Neural cell (in vitro differentiated cells): ENCODE measurements around the gene RAD51B. TPM values are rescaled to one million over a fixed set of nuclear protein-coding genes. Genes with fewer than 3 reads are reported as not detected.

Source experiments
- H2AFZ ChIP-seq: fragments of 200-600, 300-800 bp; sonication (generic), shearing (Covaris generic); 2 replicates; pipeline ENCODE4 v1.6.0; 2014; ENCODE audit warnings: low read depth, mild to moderate bottlenecking, antibody characterized with exemption, low read length, moderate library complexity
- H3F3A ChIP-seq: fragments of 200-600 bp; shearing (Covaris generic); 2 replicates; pipeline ENCODE4 v1.6.1; 2016; ENCODE audit warnings: mild to moderate bottlenecking, moderate library complexity, mixed read lengths, antibody characterized with exemption, low read length; ENCODE audit not compliant: insufficient read depth, poor library complexity, severe bottlenecking
- H3K27ac ChIP-seq: fragments of 200-600, 300-800 bp; sonication (generic), shearing (Covaris generic); 2 replicates; pipeline ENCODE4 v1.5.1; 2014; ENCODE audit warnings: mild to moderate bottlenecking, low read length, moderate library complexity
- H3K27me3 ChIP-seq: fragments of 300-800, 200-600 bp; sonication (generic), shearing (Covaris generic); 2 replicates; pipeline ENCODE4 v1.6.0; 2014; ENCODE audit warnings: mild to moderate bottlenecking, low read depth, low read length, moderate library complexity; ENCODE audit not compliant: insufficient read depth
- H3K36me3 ChIP-seq: fragments of 300-800, 200-600 bp; sonication (generic), shearing (Covaris generic); 2 replicates; pipeline ENCODE4 v1.5.1; 2014; ENCODE audit warnings: mild to moderate bottlenecking, antibody characterized with exemption, low read length, moderate library complexity; ENCODE audit not compliant: insufficient read depth
- H3K4me2 ChIP-seq: fragments of 300-800, 200-600 bp; sonication (generic), shearing (Covaris generic); 2 replicates; pipeline ENCODE4 v1.6.0; 2014; ENCODE audit warnings: mild to moderate bottlenecking, low read length
- H3K4me3 ChIP-seq: fragments of 300-800, 200-600 bp; sonication (generic), shearing (Covaris generic); 2 replicates; pipeline ENCODE4 v1.5.1; 2014; ENCODE audit warnings: mild to moderate bottlenecking, low read length, moderate library complexity
- H3K79me2 ChIP-seq: fragments of 200-600 bp; shearing (Covaris generic); replicated peaks from 2 replicates; pipeline ENCODE4 v1.6.0; 2014; ENCODE audit warnings: mild to moderate bottlenecking, low read length, moderate library complexity; ENCODE audit not compliant: insufficient read depth
- H3K9ac ChIP-seq: fragments of 300-800, 200-600 bp; sonication (generic), shearing (Covaris generic); 2 replicates; pipeline ENCODE4 v1.6.1; 2016; ENCODE audit warnings: mild to moderate bottlenecking, low read length, mixed read lengths
- H3K9me2 ChIP-seq: fragments of 200-600 bp; shearing (Covaris generic); 2 replicates; pipeline ENCODE4 v1.6.1; 2016; ENCODE audit warnings: mild to moderate bottlenecking, low read length, mixed read lengths; ENCODE audit not compliant: insufficient read depth
- H3K9me3 ChIP-seq: fragments of 200-600, 300-800 bp; sonication (generic), shearing (Covaris generic); 2 replicates; pipeline ENCODE4 v1.6.1; 2016; ENCODE audit warnings: mild to moderate bottlenecking, mixed run types, low read length, moderate library complexity, mixed read lengths
- H4K20me1 ChIP-seq: fragments of 200-600 bp; shearing (Covaris generic); 2 replicates; pipeline ENCODE4 v1.6.1; 2016; ENCODE audit warnings: mild to moderate bottlenecking, mixed run types; ENCODE audit not compliant: insufficient read depth
- CTCF ChIP-seq: fragments of 450-650 bp; IDR thresholded peaks from 2 replicates; pipeline ENCODE4 v1.5.1; 2014; ENCODE audit warnings: antibody characterized with exemption, mild to moderate bottlenecking, moderate library complexity; ENCODE audit not compliant: poor library complexity, severe bottlenecking
- EP300 ChIP-seq: fragments of 450-650 bp; conservative IDR thresholded peaks from 2 replicates; pipeline ENCODE4 v1.6.1; 2014; ENCODE audit warnings: antibody characterized with exemption, mild to moderate bottlenecking, moderate library complexity; ENCODE audit not compliant: poor library complexity, severe bottlenecking
- EZH2 ChIP-seq: fragments of 200-600, 300-800 bp; shearing (Covaris generic), sonication (generic); IDR thresholded peaks from 2 replicates; pipeline ENCODE4 v1.6.1; 2014; ENCODE audit warnings: antibody characterized with exemption, low read length, borderline replicate concordance, mild to moderate bottlenecking; ENCODE audit not compliant: insufficient read depth, poor library complexity, severe bottlenecking
- MXI1 ChIP-seq: fragments of 450-650 bp; conservative IDR thresholded peaks from 2 replicates; pipeline ENCODE4 v1.6.1; 2014; ENCODE audit warnings: antibody characterized with exemption, mild to moderate bottlenecking; ENCODE audit not compliant: poor library complexity, severe bottlenecking
- POLR2AphosphoS5 ChIP-seq: IDR thresholded peaks from 2 replicates; pipeline ENCODE4 v1.6.1; 2012
- RAD21 ChIP-seq: fragments of 450-650 bp; conservative IDR thresholded peaks from 2 replicates; pipeline ENCODE4 v1.6.1; 2014; ENCODE audit warnings: antibody characterized with exemption, mild to moderate bottlenecking, moderate library complexity
- REST ChIP-seq: IDR thresholded peaks from 2 replicates; pipeline ENCODE4 v1.6.1; 2012; ENCODE audit warnings: borderline replicate concordance
- SMC3 ChIP-seq: fragments of 450-650 bp; conservative IDR thresholded peaks from 2 replicates; pipeline ENCODE4 v1.6.1; 2014; ENCODE audit warnings: antibody characterized with exemption, mild to moderate bottlenecking, moderate library complexity; ENCODE audit not compliant: poor library complexity
- TAF1 ChIP-seq: IDR thresholded peaks from 2 replicates; pipeline ENCODE4 v1.6.1; 2012; ENCODE audit warnings: low read depth
- polyA plus RNA-seq: library from polyadenylated mRNA; depleted of rRNA; stranded (reverse); fragments of >200 nt; gene quantifications from 2 replicates; pipeline ENCODE4 v1.2.3, GENCODE V29; 2014

The RAD51B gene
- polyA plus RNA-seq, 1 donor from 2014 or later: 3.1 TPM

GRCh38 chr14:68477110-68477455 is 657.5 kb downstream of the RAD51B start:
- Histone ChIP-seq H3K9me2 (no peaks in the 10 kb centered on the region), H3K9me3 (peaks cover 4% of the 10 kb centered on the region), H3K36me3 (no peaks in the 10 kb centered on the region), H3K27ac (no peak overlapping the region), H3K4me2 (no peak overlapping the region), H3K27me3 (no peaks in the 10 kb centered on the region), H3K4me3 (no peak overlapping the region), H3K79me2 (no peaks in the 10 kb centered on the region), H4K20me1 (no peaks in the 10 kb centered on the region), H3F3A (no peaks in the 10 kb centered on the region), H3K9ac (no peak overlapping the region), H2AFZ (no peak overlapping the region)
- TF ChIP-seq EZH2: no peak
- TF ChIP-seq RAD21: no peak
- no peak for TF ChIP-seq REST
- no peak for TF ChIP-seq EP300
- TF ChIP-seq CTCF: no peak
- TF ChIP-seq TAF1: no peak
- TF ChIP-seq MXI1: no peak
- no peak for TF ChIP-seq POLR2AphosphoS5
- no peak for TF ChIP-seq SMC3

- Histone ChIP-seq H3K4me2 (no peak overlapping the region), H3K9ac (no peak overlapping the region), H3F3A (no peaks in the 10 kb centered on the region), H3K79me2 (no peaks in the 10 kb centered on the region), H3K4me3 (no peak overlapping the region), H4K20me1 (no peaks in the 10 kb centered on the region), H3K9me3 (peaks cover 4% of the 10 kb centered on the region), H3K27ac (no peak overlapping the region), H3K27me3 (no peaks in the 10 kb centered on the region), H3K9me2 (no peaks in the 10 kb centered on the region), H3K36me3 (no peaks in the 10 kb centered on the region), H2AFZ (no peak overlapping the region)
- TF ChIP-seq REST: no peak
- TF ChIP-seq SMC3: no peak
- no peak for TF ChIP-seq TAF1
- no peak for TF ChIP-seq RAD21
These were observed 658.0 kb downstream of the RAD51B start for GRCh38 chr14:68477461-68478085.
